Hindlimb muscle (tissue), 1 donor: Measurements from ENCODE around the gene ETNK2. TPM values are rescaled to one million over a fixed set of nuclear protein-coding genes. Genes with fewer than 3 reads are reported as not detected.
A peak's percentile ranks its signal among the peaks of the same experiment; 100 is the strongest.

ENCODE experiments used
- DNase-seq: peaks from one replicate; pipeline ENCODE4 v3.0.0-alpha.2; 2013
- polyA plus RNA-seq: library from polyadenylated mRNA; unstranded; fragments of 120-200 nt; gene quantifications from one replicate; pipeline ENCODE4 v1.2.1, GENCODE V29; 2013; ENCODE audit not compliant: insufficient read length

ETNK2 gene
- polyA plus RNA-seq, 1 donor, result 3.0 TPM

- no peak for DNase-seq
Observed at GRCh38 chr1:204147406-204148383, 4.1 kb downstream of the ETNK2 start.

GRCh38 chr1:204146965-204147364 lies 4.9 kb downstream of the ETNK2 start:
- no peak for DNase-seq

GRCh38 chr1:204146309-204146708 lies 5.5 kb downstream of the ETNK2 start:
- DNase-seq, result no peak

- no peak for DNase-seq
Observed at GRCh38 chr1:204145033-204145504, 6.8 kb downstream of the ETNK2 start.

- no peak for DNase-seq
Observed at GRCh38 chr1:204143276-204144041, 8.4 kb downstream of the ETNK2 start.

GRCh38 chr1:204142032-204142974 lies 9.5 kb downstream of the ETNK2 start:
- DNase-seq, result no peak

GRCh38 chr1:204141131-204141530 lies 10.7 kb downstream of the ETNK2 start:
- DNase-seq, result no peak

- no peak for DNase-seq
Observed at GRCh38 chr1:204139952-204140351, 11.9 kb downstream of the ETNK2 start.

- no peak for DNase-seq
Observed at GRCh38 chr1:204139088-204139487, 12.8 kb downstream of the ETNK2 start.

- DNase-seq, result no peak
Observed at GRCh38 chr1:204136814-204137213, 15.0 kb downstream of the ETNK2 start.

- DNase-seq, result no peak
Observed at GRCh38 chr1:204134103-204134502, 17.7 kb downstream of the ETNK2 start.

GRCh38 chr1:204132718-204133117 lies 19.1 kb downstream of the ETNK2 start:
- no peak for DNase-seq

- DNase-seq, result no peak
Observed at GRCh38 chr1:204131978-204132377, 19.9 kb downstream of the ETNK2 start.

GRCh38 chr1:204130981-204131892 lies 20.6 kb downstream of the ETNK2 start:
- DNase-seq, result no peak

- no peak for DNase-seq
Observed at GRCh38 chr1:204130178-204130577, 21.7 kb downstream of the ETNK2 start.

GRCh38 chr1:204128964-204129896 lies 22.6 kb downstream of the ETNK2 start:
- DNase-seq, result peak; percentile 73

- DNase-seq, result no peak
Observed at GRCh38 chr1:204128464-204128963, 23.3 kb downstream of the ETNK2 start.

- no peak for DNase-seq
Observed at GRCh38 chr1:204127597-204128242, 24.1 kb downstream of the ETNK2 start.

- DNase-seq, result no peak
Observed at GRCh38 chr1:204126956-204127355, 24.9 kb downstream of the ETNK2 start.
